ENCODE measurements around the gene BORCS5.

The BORCS5 gene

DNA sequence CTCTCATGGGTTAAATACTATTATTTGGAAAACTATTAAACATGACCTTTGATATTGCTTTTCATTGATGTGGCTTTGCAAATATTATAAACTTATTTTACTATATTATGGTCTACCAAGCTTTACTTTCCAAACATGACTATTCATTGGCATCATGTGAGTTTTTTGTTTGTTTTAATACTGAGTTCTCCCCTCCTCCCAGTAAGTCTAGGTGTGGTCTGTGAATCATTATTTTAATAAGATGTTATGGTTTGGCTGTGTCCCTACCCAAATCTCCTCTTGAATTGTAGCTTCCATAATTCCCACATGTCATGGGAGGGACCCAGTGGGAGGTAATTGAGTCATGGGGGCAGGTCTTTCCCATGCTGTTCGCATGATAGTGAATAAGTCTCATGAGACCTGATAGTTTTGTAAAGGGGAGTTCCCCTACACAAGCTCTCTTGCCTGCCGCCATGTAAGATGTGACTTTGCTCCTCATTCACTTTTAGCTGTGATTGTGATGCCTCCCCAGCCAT, 80.0 kb downstream of the BORCS5 start:
- H3K27ac Mint-ChIP-seq, result no peak overlapping the region
- TF ChIP-seq, protein P1, sequence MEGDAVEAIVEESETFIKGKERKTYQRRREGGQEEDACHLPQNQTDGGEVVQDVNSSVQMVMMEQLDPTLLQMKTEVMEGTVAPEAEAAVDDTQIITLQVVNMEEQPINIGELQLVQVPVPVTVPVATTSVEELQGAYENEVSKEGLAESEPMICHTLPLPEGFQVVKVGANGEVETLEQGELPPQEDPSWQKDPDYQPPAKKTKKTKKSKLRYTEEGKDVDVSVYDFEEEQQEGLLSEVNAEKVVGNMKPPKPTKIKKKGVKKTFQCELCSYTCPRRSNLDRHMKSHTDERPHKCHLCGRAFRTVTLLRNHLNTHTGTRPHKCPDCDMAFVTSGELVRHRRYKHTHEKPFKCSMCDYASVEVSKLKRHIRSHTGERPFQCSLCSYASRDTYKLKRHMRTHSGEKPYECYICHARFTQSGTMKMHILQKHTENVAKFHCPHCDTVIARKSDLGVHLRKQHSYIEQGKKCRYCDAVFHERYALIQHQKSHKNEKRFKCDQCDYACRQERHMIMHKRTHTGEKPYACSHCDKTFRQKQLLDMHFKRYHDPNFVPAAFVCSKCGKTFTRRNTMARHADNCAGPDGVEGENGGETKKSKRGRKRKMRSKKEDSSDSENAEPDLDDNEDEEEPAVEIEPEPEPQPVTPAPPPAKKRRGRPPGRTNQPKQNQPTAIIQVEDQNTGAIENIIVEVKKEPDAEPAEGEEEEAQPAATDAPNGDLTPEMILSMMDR (IDR thresholded peaks at IDR 0.05), result no peak
- no peak for DNase-seq
- H3K36me3 Mint-ChIP-seq (ENCODE audit: low read depth), result peaks cover 19% of the 10 kb centered on the region
- no peak overlapping the region for H3K4me3 Mint-ChIP-seq
- H3K9me3 Mint-ChIP-seq, result peaks cover 6% of the 10 kb centered on the region
- H3K4me1 Mint-ChIP-seq, result peaks cover 9% of the 10 kb centered on the region
- no peaks in the 10 kb centered on the region for H3K27me3 Mint-ChIP-seq (ENCODE audit: low read depth, poor library complexity)

DNA sequence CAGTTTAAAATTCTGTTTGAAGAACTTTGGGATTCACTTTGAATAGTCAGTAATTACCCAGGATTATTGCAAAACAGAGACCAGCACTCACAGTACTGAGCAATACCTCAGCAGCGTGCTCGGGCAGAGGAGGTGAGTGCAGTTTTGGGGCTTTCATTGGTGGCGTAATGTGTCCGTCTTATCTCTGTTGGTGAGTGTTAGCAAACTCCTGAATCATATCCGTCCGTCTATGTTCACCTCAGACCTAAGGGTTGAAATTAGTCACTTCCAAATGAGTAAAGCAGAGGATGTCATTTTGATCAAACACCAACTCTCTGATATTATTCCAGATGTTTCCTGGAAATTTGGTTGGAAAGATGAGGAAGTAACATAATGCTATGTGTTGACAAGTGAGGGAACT, 82.8 kb downstream of the BORCS5 start:
- H3K27ac Mint-ChIP-seq, result no peak overlapping the region
- TF ChIP-seq, protein P1 (IDR thresholded peaks at IDR 0.05), result no peak
- peaks cover 19% of the 10 kb centered on the region for H3K36me3 Mint-ChIP-seq (ENCODE audit: low read depth)
- no peak for DNase-seq
- H3K27me3 Mint-ChIP-seq (ENCODE audit: low read depth, poor library complexity), result no peaks in the 10 kb centered on the region
- H3K4me1 Mint-ChIP-seq, result peaks cover 11% of the 10 kb centered on the region
- H3K4me3 Mint-ChIP-seq, result no peak overlapping the region
- H3K9me3 Mint-ChIP-seq, result peaks cover 6% of the 10 kb centered on the region

DNA sequence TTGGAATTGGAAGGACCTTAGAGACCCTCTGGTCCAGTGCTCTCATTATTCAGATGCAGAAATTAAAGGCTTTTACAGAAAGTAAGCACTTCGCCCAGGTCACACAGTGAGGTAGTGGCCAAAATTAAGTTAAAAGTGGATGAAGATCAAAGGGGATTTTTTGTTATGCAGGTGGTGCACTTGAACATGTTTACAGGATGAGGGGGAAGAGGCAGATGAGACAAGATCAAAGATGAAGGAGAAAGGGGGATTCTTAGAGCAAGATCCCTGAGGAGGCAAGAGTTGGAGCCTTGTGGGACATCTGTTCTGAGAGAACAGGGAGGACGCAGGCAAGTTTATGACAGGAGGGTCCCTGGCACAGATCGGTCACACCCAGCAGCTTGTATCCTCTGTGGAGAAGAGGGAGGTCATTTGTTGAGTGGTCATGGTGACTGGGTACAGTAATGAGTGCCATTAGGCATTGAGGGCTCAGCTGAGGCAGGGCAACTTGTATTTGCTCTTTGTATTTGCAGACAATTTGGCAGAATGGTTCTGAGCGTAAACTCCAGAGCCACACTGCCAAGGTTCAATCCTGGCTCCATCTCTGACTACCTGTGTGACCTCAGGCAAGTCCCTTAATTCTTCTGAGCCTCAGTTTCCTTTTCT, 84.0 kb downstream of the BORCS5 start:
- no peak for DNase-seq
- peaks cover 6% of the 10 kb centered on the region for H3K9me3 Mint-ChIP-seq
- H3K27me3 Mint-ChIP-seq (ENCODE audit: low read depth, poor library complexity), result no peaks in the 10 kb centered on the region
- no peak overlapping the region for H3K27ac Mint-ChIP-seq
- H3K4me1 Mint-ChIP-seq, result peaks cover 11% of the 10 kb centered on the region
- peaks cover 18% of the 10 kb centered on the region for H3K36me3 Mint-ChIP-seq (ENCODE audit: low read depth)
- no peak overlapping the region for H3K4me3 Mint-ChIP-seq
- TF ChIP-seq, protein P1 (IDR thresholded peaks at IDR 0.05), result no peak

DNA sequence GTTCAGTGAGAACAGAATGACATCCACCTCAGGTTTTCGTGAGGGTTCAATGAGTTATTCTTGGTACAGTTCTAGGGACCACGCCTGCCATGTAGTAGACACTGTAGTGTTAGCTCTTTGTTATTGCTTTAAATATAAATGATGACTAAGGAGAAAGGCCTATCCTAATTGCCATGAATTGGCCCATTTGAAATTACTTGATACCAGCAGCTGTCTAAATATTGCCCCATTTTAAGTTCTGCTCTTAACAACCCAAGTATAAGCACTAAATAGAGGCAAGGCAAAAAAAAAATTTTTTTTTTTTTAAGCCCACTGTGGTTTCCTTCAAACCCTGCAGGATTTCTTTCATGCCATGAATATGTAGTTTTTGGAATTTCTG, 84.5 kb downstream of the BORCS5 start:
- DNase-seq, result no peak
- H3K27ac Mint-ChIP-seq, result no peak overlapping the region
- H3K4me1 Mint-ChIP-seq, result peaks cover 11% of the 10 kb centered on the region
- TF ChIP-seq, protein P1 (IDR thresholded peaks at IDR 0.05), result no peak
- H3K36me3 Mint-ChIP-seq (ENCODE audit: low read depth), result peaks cover 12% of the 10 kb centered on the region
- no peaks in the 10 kb centered on the region for H3K27me3 Mint-ChIP-seq (ENCODE audit: low read depth, poor library complexity)
- H3K4me3 Mint-ChIP-seq, result no peak overlapping the region
- peaks cover 6% of the 10 kb centered on the region for H3K9me3 Mint-ChIP-seq

DNA sequence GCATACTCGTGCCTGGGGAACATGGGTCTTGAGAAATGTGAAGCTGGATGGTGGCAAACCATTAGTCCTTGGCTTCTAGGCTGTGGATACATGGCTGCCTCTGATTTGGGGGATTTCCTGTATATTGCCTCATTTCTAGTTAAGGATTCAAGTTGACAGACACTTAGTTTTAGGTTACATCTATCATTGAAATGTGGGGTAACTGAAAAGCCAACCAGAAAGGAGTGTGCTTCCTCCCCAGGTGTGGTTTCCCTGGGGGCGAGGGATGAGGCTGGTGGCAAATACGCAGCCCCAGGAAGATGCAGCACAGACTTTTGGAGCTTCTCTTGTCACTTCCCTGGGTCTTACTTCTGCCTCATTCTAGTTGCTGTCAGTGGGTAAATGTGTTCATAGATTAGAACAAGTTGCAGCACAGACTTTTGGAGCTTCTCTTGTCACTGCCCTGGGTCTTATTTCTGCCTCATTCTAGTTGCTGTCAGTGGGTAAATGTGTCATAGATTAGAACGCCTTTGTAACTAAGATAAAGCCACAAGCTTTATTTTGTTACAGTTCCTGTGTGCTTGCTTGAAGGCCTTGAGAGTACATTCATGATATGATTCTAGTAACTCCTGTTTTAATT, 85.1 kb downstream of the BORCS5 start:
- Mint-ChIP-seq H3K9me3 (peaks cover 5% of the 10 kb centered on the region), H3K27me3 (ENCODE audit: low read depth, poor library complexity) (no peaks in the 10 kb centered on the region), H3K27ac (no peak overlapping the region), H3K4me1 (peaks cover 12% of the 10 kb centered on the region), H3K4me3 (no peak overlapping the region), H3K36me3 (ENCODE audit: low read depth) (peaks cover 7% of the 10 kb centered on the region)
- TF ChIP-seq, protein P1 (IDR thresholded peaks at IDR 0.05), result no peak
- DNase-seq, result no peak

Measured in nephron progenitor cell (in vitro differentiated cells).